PC-3 (cell line): ENCODE data around the gene HMCN1. TPM values are rescaled to one million over a fixed set of nuclear protein-coding genes. Genes with fewer than 3 reads are reported as not detected.

Experiments
- ATAC-seq: fragments of 200-7000 bp; cut with Tn5 transposase; 2 replicates; pipeline ENCODE4 v1.9.1; 2020; ENCODE audit warnings: mild to moderate bottlenecking, moderate library complexity
- BruUV-seq: library from RNA; stranded (reverse); fragments of 400-500 nt; replicated peaks from 2 replicates; lab custom pipeline; 2021; lab: Mats Ljungman, UMichigan
- CTCF ChIA-PET: fragments of 300-600 bp; sonication (Branson Sonifier 250); formaldehyde crosslinking; loops from one replicate; lab custom pipeline; 2022; ENCODE audit warnings: antibody characterized with exemption; lab: Charles Lee
- POLR2A ChIA-PET: fragments of 300-600 bp; sonication (Branson Sonifier 250); formaldehyde crosslinking; loops from one replicate; lab custom pipeline; 2022; ENCODE audit warnings: antibody characterized with exemption; ENCODE audit not compliant: unreplicated experiment; lab: Charles Lee
- DNase-seq: peaks from one replicate; pipeline ENCODE4 v3.0.0-alpha.2; 2015
- H2AFZ ChIP-seq: fragments of 300-600 bp; sonication (generic); 2 replicates; pipeline ENCODE4 v1.6.0; 2016; ENCODE audit warnings: antibody characterized with exemption, low read length
- H3F3A ChIP-seq: fragments of 300-600 bp; sonication (generic); one replicate; pipeline ENCODE4 v1.6.0; 2017; ENCODE audit warnings: antibody characterized with exemption, low read length, control low read depth, mild to moderate bottlenecking; ENCODE audit not compliant: unreplicated experiment
- H3K27ac ChIP-seq: fragments of 300-600 bp; sonication (generic); 2 replicates; pipeline ENCODE4 v1.5.1; 2016; ENCODE audit warnings: mild to moderate bottlenecking, low read length
- H3K27me3 ChIP-seq: fragments of 300-600 bp; sonication (generic); 2 replicates; pipeline ENCODE4 v1.6.1; 2016; ENCODE audit warnings: low read length, mixed read lengths
- H3K36me3 ChIP-seq: fragments of 300-600 bp; sonication (generic); 2 replicates; pipeline ENCODE4 v1.6.1; 2016; ENCODE audit warnings: low read depth, mixed run types, low read length, mixed read lengths
- H3K4me1 ChIP-seq: fragments of 300-600 bp; sonication (generic); 2 replicates; pipeline ENCODE4 v1.5.1; 2016; ENCODE audit warnings: low read length; ENCODE audit not compliant: insufficient read depth
- H3K4me2 ChIP-seq: fragments of 300-600 bp; sonication (generic); 2 replicates; pipeline ENCODE4 v1.6.0; 2016; ENCODE audit warnings: low read length
- H3K4me3 ChIP-seq: fragments of 300-600 bp; sonication (generic); 2 replicates; pipeline ENCODE4 v1.5.1; 2016; ENCODE audit warnings: mild to moderate bottlenecking, low read length, mixed read lengths
- H3K79me2 ChIP-seq: fragments of 300-600 bp; sonication (generic); 2 replicates; pipeline ENCODE4 v1.6.1; 2017; ENCODE audit warnings: low read length, mixed read lengths
- H3K9ac ChIP-seq: fragments of 300-600 bp; sonication (generic); 2 replicates; pipeline ENCODE4 v1.6.0; 2016; ENCODE audit warnings: mild to moderate bottlenecking, low read length
- H3K9me2 ChIP-seq: fragments of 300-600 bp; sonication (generic); replicated peaks from 2 replicates; pipeline ENCODE4 v1.6.1; 2016; ENCODE audit warnings: mixed run types, low read length, mixed read lengths
- H3K9me3 ChIP-seq: fragments of 300-600 bp; sonication (generic); 2 replicates; pipeline ENCODE4 v1.6.1; 2016; ENCODE audit warnings: low read length, mixed read lengths
- H4K20me1 ChIP-seq: fragments of 300-600 bp; sonication (generic); 2 replicates; pipeline ENCODE4 v1.6.1; 2016; ENCODE audit warnings: low read length, mixed read lengths
- CTCF ChIP-seq: fragments of 300-600 bp; sonication (generic); conservative IDR thresholded peaks from 2 replicates; pipeline ENCODE4 v1.5.1; 2017; ENCODE audit warnings: antibody characterized with exemption, low read depth, mild to moderate bottlenecking, low read length
- EZH2 ChIP-seq: fragments of 300-600 bp; sonication (generic); IDR thresholded peaks from one replicate; pipeline ENCODE4 v1.6.1; 2017; ENCODE audit warnings: antibody characterized with exemption, mild to moderate bottlenecking, low read length; ENCODE audit not compliant: unreplicated experiment
- EZH2phosphoT487 ChIP-seq: fragments of 300-600 bp; sonication (generic); IDR thresholded peaks from 2 replicates; pipeline ENCODE4 v1.6.1; 2018; ENCODE audit warnings: mild to moderate bottlenecking, antibody characterized with exemption, low read length, borderline replicate concordance
- intact Hi-C: fragments of 100-400 bp; cut with micrococcal nuclease; formaldehyde crosslinking; loops from 2 replicates; pipeline ENCODE4 v1.9.0; 2023
- total RNA-seq: library from RNA; depleted of rRNA; stranded (reverse); fragments of >200 nt; gene quantifications from 2 replicates; pipeline ENCODE4 v1.2.3, GENCODE V29; 2014

The HMCN1 gene
- total RNA-seq, 1 experiment from 2014 or later: 0.66 TPM

- ChIA-PET POLR2A (no interaction called here), CTCF (no interaction called here)
- DNase-seq (no peak), ATAC-seq (no peak)
- H3K27ac ChIP-seq: no peak overlapping the region
- TF ChIP-seq EZH2 (no peak), CTCF (no peak), EZH2phosphoT487 (no peak)
- H3K9ac ChIP-seq: no peak overlapping the region
- no peaks in the 10 kb centered on the region for H3K9me2 ChIP-seq
- 0 out of 2 replicates have a peak, but pooled peaks cover 5% of the 10 kb centered on the region for H3K4me1 ChIP-seq
- no peak overlapping the region for H2AFZ ChIP-seq
- BruUV-seq: no TSS peak
- H3F3A ChIP-seq: no peaks in the 10 kb centered on the region
- no peaks in the 10 kb centered on the region for H3K36me3 ChIP-seq
- no peaks in the 10 kb centered on the region for H3K27me3 ChIP-seq
- H4K20me1 ChIP-seq: no peaks in the 10 kb centered on the region
- H3K4me2 ChIP-seq: no peak overlapping the region
- no peak overlapping the region for H3K4me3 ChIP-seq
- no peaks in the 10 kb centered on the region for H3K9me3 ChIP-seq
- no peaks in the 10 kb centered on the region for H3K79me2 ChIP-seq
- intact Hi-C loops: no loop called here
Observed at GRCh38 chr1:186215636-186216035, 481.4 kb downstream of the HMCN1 start.

GRCh38 chr1:186218654-186219352 lies 484.6 kb downstream of the HMCN1 start:
- ChIA-PET POLR2A (no interaction called here), CTCF (no interaction called here)
- intact Hi-C loops: no loop called here
- H3K9me2 ChIP-seq: no peaks in the 10 kb centered on the region
- TF ChIP-seq EZH2 (no peak), CTCF (no peak), EZH2phosphoT487 (no peak)
- no peak overlapping the region for H3K27ac ChIP-seq
- BruUV-seq: no TSS peak
- H3F3A ChIP-seq: no peaks in the 10 kb centered on the region
- H3K4me2 ChIP-seq: no peak overlapping the region
- ATAC-seq (no peak), DNase-seq (no peak)
- no peaks in the 10 kb centered on the region for H3K79me2 ChIP-seq
- no peak overlapping the region for H3K4me3 ChIP-seq
- no peaks in the 10 kb centered on the region for H4K20me1 ChIP-seq
- H3K9me3 ChIP-seq: no peaks in the 10 kb centered on the region
- no peak overlapping the region for H3K9ac ChIP-seq
- no peaks in the 10 kb centered on the region for H3K4me1 ChIP-seq
- no peaks in the 10 kb centered on the region for H3K27me3 ChIP-seq
- no peaks in the 10 kb centered on the region for H3K36me3 ChIP-seq
- H2AFZ ChIP-seq: no peak overlapping the region

- Histone ChIP-seq H3K79me2 (no peaks in the 10 kb centered on the region), H3F3A (no peaks in the 10 kb centered on the region), H3K27ac (no peak overlapping the region), H3K9ac (no peak overlapping the region), H3K4me2 (no peak overlapping the region), H4K20me1 (no peaks in the 10 kb centered on the region), H2AFZ (no peak overlapping the region), H3K9me3 (no peaks in the 10 kb centered on the region), H3K4me3 (no peak overlapping the region), H3K27me3 (no peaks in the 10 kb centered on the region), H3K36me3 (no peaks in the 10 kb centered on the region), H3K4me1 (no peaks in the 10 kb centered on the region), H3K9me2 (no peaks in the 10 kb centered on the region)
- ATAC-seq (no peak), DNase-seq (no peak)
- POLR2A ChIA-PET: interaction anchor here (0.6 kb wide), 1 partner anchor 234 kb away, joined by 3 read pairs; no protein-coding TSS in a partner anchor
- CTCF ChIA-PET: no interaction called here
- no TSS peak for BruUV-seq
- intact Hi-C loops: no loop called here
- no peak for TF ChIP-seq EZH2phosphoT487
- no peak for TF ChIP-seq EZH2
- no peak for TF ChIP-seq CTCF
Observed at GRCh38 chr1:186220067-186220466, 485.9 kb downstream of the HMCN1 start.
